H9 (cell line): Measurements from ENCODE around the gene NACC2. TPM values are rescaled to one million over a fixed set of nuclear protein-coding genes. Genes with fewer than 3 reads are reported as not detected.

Source experiments
- DNase-seq: peaks from one replicate; pipeline ENCODE4 v3.0.0-alpha.2; 2017
- H2AFZ ChIP-seq: one replicate; pipeline ENCODE4 v1.6.1; 2013; ENCODE audit warnings: mild to moderate bottlenecking, low read length, control low read depth, moderate library complexity
- H2AK5ac ChIP-seq: 2 replicates; pipeline ENCODE4 v1.6.1; 2013; ENCODE audit warnings: low read length, control low read depth, mixed read lengths; ENCODE audit not compliant: insufficient read length
- H2BK120ac ChIP-seq: one replicate; pipeline ENCODE4 v1.6.1; 2013; ENCODE audit warnings: low read depth, mild to moderate bottlenecking, low read length, control low read depth, inconsistent platforms; ENCODE audit not compliant: poor library complexity, severe bottlenecking
- H2BK12ac ChIP-seq: 2 replicates; pipeline ENCODE4 v1.6.1; 2013; ENCODE audit warnings: low read length, control low read depth, mixed read lengths, low read depth; ENCODE audit not compliant: insufficient read length
- H2BK15ac ChIP-seq: 2 replicates; pipeline ENCODE4 v1.6.1; 2013; ENCODE audit warnings: low read depth, low read length, control low read depth
- H2BK20ac ChIP-seq: one replicate; pipeline ENCODE4 v1.6.1; 2013; ENCODE audit warnings: low read depth, mild to moderate bottlenecking, low read length, control low read depth, inconsistent platforms; ENCODE audit not compliant: poor library complexity, severe bottlenecking
- H2BK5ac ChIP-seq: 2 replicates; pipeline ENCODE4 v1.6.1; 2013; ENCODE audit warnings: low read length, control low read depth, mixed read lengths; ENCODE audit not compliant: insufficient read length
- H3K14ac ChIP-seq: 2 replicates; pipeline ENCODE4 v1.6.1; 2013; ENCODE audit warnings: low read length, control low read depth; ENCODE audit not compliant: insufficient read depth
- H3K18ac ChIP-seq: 2 replicates; pipeline ENCODE4 v1.6.1; 2013; ENCODE audit warnings: low read depth, mild to moderate bottlenecking, mixed read lengths, low read length, control low read depth; ENCODE audit not compliant: insufficient read length
- H3K23ac ChIP-seq: 2 replicates; pipeline ENCODE4 v1.6.1; 2013; ENCODE audit warnings: low read length, control low read depth, mixed read lengths, low read depth; ENCODE audit not compliant: insufficient read length
- H3K23me2 ChIP-seq: 2 replicates; pipeline ENCODE4 v1.6.1; 2013; ENCODE audit warnings: low read depth, mild to moderate bottlenecking, mixed read lengths, low read length, control low read depth; ENCODE audit not compliant: insufficient read length, poor library complexity, severe bottlenecking
- H3K27ac ChIP-seq: 2 replicates; pipeline ENCODE4 v1.5.1; 2013; ENCODE audit warnings: low read length, control low read depth, mixed read lengths, low read depth; ENCODE audit not compliant: insufficient read length
- H3K27me3 ChIP-seq: 2 replicates; pipeline ENCODE4 v1.6.1; 2013; ENCODE audit warnings: low read length, control low read depth, inconsistent platforms; ENCODE audit not compliant: insufficient read depth
- H3K4ac ChIP-seq: 2 replicates; pipeline ENCODE4 v1.6.1; 2013; ENCODE audit warnings: low read depth, mild to moderate bottlenecking, control low read depth, inconsistent platforms, low read length, moderate library complexity
- H3K4me1 ChIP-seq: 2 replicates; pipeline ENCODE4 v1.6.1; 2013; ENCODE audit warnings: low read length, control low read depth, inconsistent platforms; ENCODE audit not compliant: insufficient read depth
- H3K4me2 ChIP-seq: 2 replicates; pipeline ENCODE4 v1.6.1; 2013; ENCODE audit warnings: low read length, control low read depth, mixed read lengths; ENCODE audit not compliant: insufficient read length, insufficient read depth
- H3K56ac ChIP-seq: 2 replicates; pipeline ENCODE4 v1.6.1; 2013; ENCODE audit warnings: low read depth, mild to moderate bottlenecking, mixed read lengths, low read length, control low read depth; ENCODE audit not compliant: insufficient read length
- H3K79me1 ChIP-seq: 2 replicates; pipeline ENCODE4 v1.6.1; 2013; ENCODE audit warnings: low read depth, mild to moderate bottlenecking, moderate library complexity, low read length, control low read depth, inconsistent platforms; ENCODE audit not compliant: insufficient read depth, poor library complexity, severe bottlenecking
- H3K79me2 ChIP-seq: 2 replicates; pipeline ENCODE4 v1.6.1; 2013; ENCODE audit warnings: low read length, control low read depth, inconsistent platforms; ENCODE audit not compliant: insufficient read depth
- H3K9ac ChIP-seq: 2 replicates; pipeline ENCODE4 v1.6.1; 2013; ENCODE audit warnings: low read length, control low read depth, mixed read lengths; ENCODE audit not compliant: insufficient read length; ENCODE audit errors: extremely low read depth
- H3K9me3 ChIP-seq: one replicate; pipeline ENCODE4 v1.6.1; 2013; ENCODE audit warnings: low read depth, low read length, inconsistent platforms; ENCODE audit not compliant: control insufficient read depth
- H3T11ph ChIP-seq: one replicate; pipeline ENCODE4 v1.6.1; 2013; ENCODE audit warnings: mild to moderate bottlenecking, low read length, control low read depth, inconsistent platforms
- H4K20me1 ChIP-seq: one replicate; pipeline ENCODE4 v1.6.1; 2013; ENCODE audit not compliant: control insufficient read depth, insufficient read length, insufficient read depth
- H4K5ac ChIP-seq: 2 replicates; pipeline ENCODE4 v1.6.1; 2013; ENCODE audit warnings: low read depth, mild to moderate bottlenecking, mixed read lengths, low read length, control low read depth; ENCODE audit not compliant: insufficient read length
- H4K8ac ChIP-seq: replicated peaks from 2 replicates; pipeline ENCODE4 v1.6.1; 2013; ENCODE audit warnings: low read length, control low read depth, mixed read lengths, low read depth; ENCODE audit not compliant: insufficient read length
- H4K91ac ChIP-seq: 2 replicates; pipeline ENCODE4 v1.6.1; 2013; ENCODE audit warnings: low read depth, mild to moderate bottlenecking, moderate library complexity, mixed read lengths, low read length, control low read depth; ENCODE audit not compliant: insufficient read length
- H3K27ac Mint-ChIP-seq, 3 experiments: 2 replicates in 2 of 3; 3 replicates in 1 of 3; pipeline ENCODE4 v1.8.0; 2020 to 2021; ENCODE audit warnings: mixed read lengths in 3 of 3, mild to moderate bottlenecking in 1 of 3, moderate library complexity in 1 of 3
- H3K27me3 Mint-ChIP-seq: 2 replicates; pipeline ENCODE4 v1.8.0; 2021; ENCODE audit warnings: low read depth, mild to moderate bottlenecking, moderate library complexity, mixed read lengths
- H3K36me3 Mint-ChIP-seq, 3 experiments: 2 replicates in 2 of 3; 3 replicates in 1 of 3; pipeline ENCODE4 v1.8.0; 2020 to 2021; ENCODE audit warnings: low read depth in 3 of 3, mixed read lengths in 3 of 3; ENCODE audit not compliant: insufficient read depth in 1 of 3
- H3K4me1 Mint-ChIP-seq, 2 experiments: 2 replicates each; pipeline ENCODE4 v1.8.0; 2020; ENCODE audit warnings: mixed read lengths in 2 of 2
- H3K4me3 Mint-ChIP-seq, 2 experiments: 2 replicates in 1 of 2; 3 replicates in 1 of 2; pipeline ENCODE4 v1.8.0; 2020 to 2021; ENCODE audit warnings: mild to moderate bottlenecking in 2 of 2, mixed read lengths in 2 of 2, moderate library complexity in 1 of 2
- H3K9me3 Mint-ChIP-seq, 2 experiments: 2 replicates in 1 of 2; 3 replicates in 1 of 2; pipeline ENCODE4 v1.8.0; 2020; ENCODE audit warnings: mild to moderate bottlenecking in 2 of 2, mixed read lengths in 2 of 2, moderate library complexity in 1 of 2
- CTCF ChIP-seq: fragments of 200-600 bp; sonication (generic); conservative IDR thresholded peaks from 3 replicates; pipeline ENCODE4 v1.8.0; 2021; ENCODE audit warnings: antibody characterized with exemption, mild to moderate bottlenecking
- WGBS: extraction: QIAGEN DNeasy Blood & Tissue Kit; methylation state at CpG from one replicate; pipeline ENCODE4 v1.1.7; 2013; ENCODE audit warnings: missing lambda C conversion rate, low lambda C conversion rate, mixed read lengths; ENCODE audit not compliant: insufficient read length; ENCODE audit errors: extremely low coverage; 5-methylcytosine and 5-hydroxymethylcytosine counted together
- total RNA-seq: library from RNA; stranded (reverse); gene quantifications from 2 replicates; pipeline ENCODE4 v1.2.1, GENCODE V29; 2021

Gene NACC2
- total RNA-seq, 1 experiment from 2014 or later, result 11.5 TPM

GRCh38 chr9:136109351-136110081 is 14.4 kb upstream of the NACC2 start:
- peak overlapping the region; percentile 35 for H3K4me2 ChIP-seq
- no peak overlapping the region for H4K8ac ChIP-seq
- H3K23ac ChIP-seq, result no peak overlapping the region
- WGBS, result no CpG with 5 or more reads among the region's 48 CpGs
- no peak overlapping the region for H2AFZ ChIP-seq
- H3K9ac ChIP-seq, result no peak overlapping the region
- peaks cover 40 to 49% of the 10 kb centered on the region in 2 experiments for H3K4me1 Mint-ChIP-seq
- no peaks in the 10 kb centered on the region for H3K27me3 Mint-ChIP-seq
- H3K79me1 ChIP-seq, result no peaks in the 10 kb centered on the region
- H3K79me2 ChIP-seq, result no peaks in the 10 kb centered on the region
- H3K27me3 ChIP-seq, result no peaks in the 10 kb centered on the region
- H4K5ac ChIP-seq, result no peak overlapping the region
- H2BK120ac ChIP-seq, result no peak overlapping the region
- peak overlapping the region in 1 of 3 experiments; percentile 95; a peak in 2 of 7 replicates for H3K27ac Mint-ChIP-seq
- H4K91ac ChIP-seq, result no peak overlapping the region
- H3K9me3 Mint-ChIP-seq, result no peaks in the 10 kb centered on the region
- no peak overlapping the region for H3K4ac ChIP-seq
- no peak overlapping the region for H3K18ac ChIP-seq
- DNase-seq, result peak; percentile 90
- no peaks in the 10 kb centered on the region for H4K20me1 ChIP-seq
- no peak overlapping the region for H2AK5ac ChIP-seq
- H2BK20ac ChIP-seq, result no peak overlapping the region
- peak overlapping the region; percentile 53 to 68 for H3K4me3 Mint-ChIP-seq
- H3K14ac ChIP-seq, result no peak overlapping the region
- H3T11ph ChIP-seq, result no peak overlapping the region
- H2BK12ac ChIP-seq, result no peak overlapping the region
- peaks cover 1% of the 10 kb centered on the region; the same call in 1 of the 2 replicates for H3K4me1 ChIP-seq
- H3K56ac ChIP-seq, result no peak overlapping the region
- no peak overlapping the region for H2BK5ac ChIP-seq
- no peaks in the 10 kb centered on the region for H3K23me2 ChIP-seq
- no peak overlapping the region for H3K27ac ChIP-seq
- H3K36me3 Mint-ChIP-seq, result peaks cover 0 to 6% (median 6%) of the 10 kb centered on the region in 3 experiments; a peak in 5 of 7 replicates
- no peaks in the 10 kb centered on the region for H3K9me3 ChIP-seq
- no peak for TF ChIP-seq CTCF
- no peak overlapping the region for H2BK15ac ChIP-seq
